Measurements from ENCODE around the gene PCED1A.

Gene PCED1A

DNA sequence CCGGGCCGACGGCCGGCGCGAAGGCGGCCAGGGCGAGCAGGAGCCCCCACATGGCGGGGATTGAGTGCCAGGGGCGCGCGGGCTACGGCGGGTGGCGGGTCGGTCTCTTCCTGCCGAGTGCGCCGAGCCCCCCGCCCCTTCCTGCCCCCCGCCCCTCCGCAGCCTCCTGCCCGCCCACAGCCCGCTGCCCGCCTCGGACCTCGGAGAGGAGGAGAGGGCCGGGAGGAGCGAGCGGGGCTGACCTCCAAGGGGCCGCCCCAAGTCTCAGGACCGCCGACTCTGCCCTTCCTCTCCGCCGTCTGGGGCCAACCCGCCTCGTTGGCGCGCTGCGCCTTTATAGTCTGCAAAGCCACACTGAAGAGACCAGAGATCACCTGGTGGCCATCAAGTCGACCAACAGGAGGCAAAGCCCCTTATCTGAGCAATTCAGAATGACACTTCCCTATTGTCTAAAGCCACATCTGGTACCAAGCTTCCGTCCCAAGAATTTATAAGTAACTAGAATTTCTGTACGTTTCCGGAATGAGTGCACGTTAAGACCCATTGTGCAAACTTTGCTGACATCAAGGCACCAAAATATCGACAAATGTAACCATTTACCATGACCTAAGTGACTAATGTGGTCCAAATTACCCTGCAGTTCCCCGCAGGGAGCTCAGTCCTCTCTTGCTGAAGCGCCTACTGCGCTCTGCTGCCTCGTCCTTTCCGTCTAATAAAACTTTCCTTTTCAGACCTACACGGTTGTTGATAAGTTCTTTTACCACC lies 39.8 kb downstream of the PCED1A start, which contains the start of gene CPXM1:
TSS of gene CPXM1 (minus strand) at position 107 of the 765 bp plus-strand sequence. CDS start at position 52, 55 bp downstream.
- no peak for DNase-seq

DNA sequence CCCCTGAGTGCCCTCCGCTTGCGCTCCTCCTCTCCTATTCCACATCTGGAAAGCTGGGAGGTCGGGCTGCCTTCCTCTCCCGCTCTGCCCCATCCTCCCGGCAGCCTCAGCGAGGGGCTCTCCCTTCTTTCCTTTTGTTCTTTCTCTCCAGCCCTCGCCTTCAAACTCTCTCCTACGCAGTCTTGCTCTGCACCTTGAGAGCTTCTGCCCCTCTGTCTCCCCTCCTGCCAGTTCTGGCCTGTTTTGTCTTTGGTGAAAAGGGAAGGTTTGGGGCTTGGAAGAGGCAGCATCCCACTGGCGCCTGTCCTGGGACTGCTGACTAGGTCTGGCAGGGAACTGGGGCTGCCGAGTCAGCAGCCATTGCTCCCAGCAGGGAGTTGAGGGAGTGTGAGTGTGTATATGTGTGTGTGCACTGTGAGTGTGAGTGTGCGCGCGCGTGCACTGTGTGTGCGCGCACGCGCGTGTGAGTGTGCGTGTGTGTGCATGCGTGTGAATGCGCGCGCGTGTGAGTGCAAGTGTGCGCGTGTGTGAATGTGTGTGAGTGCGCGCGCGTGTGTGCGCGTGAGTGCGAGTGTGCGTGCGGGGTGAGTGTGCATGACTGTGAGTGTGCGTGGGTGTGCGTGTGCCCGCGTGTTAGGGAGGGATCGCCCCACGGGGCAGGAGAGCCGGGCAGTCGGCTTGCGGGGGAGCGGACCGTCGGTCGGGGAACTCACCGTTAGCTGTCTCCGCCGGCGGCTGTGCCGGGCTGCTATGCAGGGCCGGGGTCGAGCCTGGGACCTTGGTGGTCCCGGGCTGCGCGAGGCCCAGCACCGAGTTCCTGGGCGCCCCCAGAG lies 40.6 kb downstream of the PCED1A start:
- DNase-seq, result no peak

DNA sequence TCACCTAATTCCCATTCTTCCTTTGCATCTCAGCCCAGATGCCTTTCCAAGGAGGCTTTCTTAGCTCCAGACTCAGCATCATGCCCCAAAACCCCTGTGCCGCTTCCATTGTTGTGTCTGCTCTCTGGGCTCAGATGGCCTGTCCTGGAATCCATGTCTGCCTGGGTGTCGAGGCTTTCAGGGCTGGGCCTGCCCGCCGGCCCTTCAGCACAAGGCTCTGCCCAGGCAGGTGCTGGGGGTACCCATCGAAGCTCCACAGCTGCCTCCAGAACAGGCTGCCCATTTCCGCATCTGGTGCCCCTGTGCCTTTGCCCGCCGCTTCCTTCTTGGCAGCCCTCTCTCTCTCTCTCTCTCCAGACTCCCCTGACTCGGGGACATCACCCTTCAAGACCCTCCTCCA lies 41.2 kb downstream of the PCED1A start:
- DNase-seq, result no peak

DNA sequence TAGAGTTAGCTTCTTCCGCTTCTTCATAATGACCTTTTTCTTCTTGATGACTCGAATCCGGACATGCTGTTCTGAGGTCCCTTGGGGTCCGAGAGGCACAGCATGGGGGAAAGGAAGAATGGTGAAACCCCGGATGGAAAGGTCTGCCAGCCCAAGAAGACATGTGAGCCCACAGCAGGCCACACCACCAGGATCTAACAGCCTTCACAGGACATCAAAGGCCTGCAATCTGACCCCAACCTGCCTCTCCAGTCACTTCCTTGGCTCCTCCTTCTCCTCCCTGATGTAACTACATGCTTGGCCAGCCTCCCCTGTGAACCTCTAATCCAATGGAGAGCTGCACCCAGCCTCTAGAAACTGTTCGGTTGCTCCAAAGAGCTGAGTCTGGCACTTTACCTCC lies 41.6 kb downstream of the PCED1A start:
- no peak for DNase-seq

DNA sequence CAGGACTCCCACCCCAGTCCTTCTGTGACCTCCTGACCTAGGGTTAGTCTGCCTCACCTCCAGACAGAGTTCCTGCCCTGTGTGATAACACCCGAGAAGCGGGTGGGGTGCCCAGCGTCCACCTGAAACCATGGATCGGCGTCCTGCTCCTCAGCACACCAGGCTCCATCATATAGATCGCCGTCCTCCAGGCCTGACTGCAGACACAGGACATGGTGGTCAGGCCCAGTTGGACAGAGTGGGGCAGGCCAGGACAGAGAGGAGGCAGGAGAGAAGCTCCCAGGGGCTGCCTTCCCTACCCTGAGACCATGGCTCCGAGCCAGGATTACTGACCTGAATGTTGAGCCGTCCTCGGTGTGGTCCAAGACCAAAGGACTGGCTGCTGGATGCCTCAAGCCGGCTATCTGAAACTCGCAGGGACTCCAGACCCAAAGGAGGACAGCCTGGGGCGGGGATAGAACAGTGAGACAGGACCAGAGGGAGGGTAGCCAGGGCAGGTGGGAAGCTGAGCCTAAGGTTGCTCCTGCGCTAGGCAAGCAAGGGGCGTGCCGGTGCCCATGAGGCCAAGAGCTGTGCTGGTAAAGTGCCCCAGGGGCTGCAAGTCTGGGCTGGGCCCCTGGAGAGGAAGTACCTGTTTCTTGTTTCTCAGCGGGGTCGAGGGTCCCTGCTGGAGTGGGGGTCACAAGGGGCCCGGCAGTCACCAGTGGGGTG lies 42.2 kb downstream of the PCED1A start:
- DNase-seq, result no peak

DNA sequence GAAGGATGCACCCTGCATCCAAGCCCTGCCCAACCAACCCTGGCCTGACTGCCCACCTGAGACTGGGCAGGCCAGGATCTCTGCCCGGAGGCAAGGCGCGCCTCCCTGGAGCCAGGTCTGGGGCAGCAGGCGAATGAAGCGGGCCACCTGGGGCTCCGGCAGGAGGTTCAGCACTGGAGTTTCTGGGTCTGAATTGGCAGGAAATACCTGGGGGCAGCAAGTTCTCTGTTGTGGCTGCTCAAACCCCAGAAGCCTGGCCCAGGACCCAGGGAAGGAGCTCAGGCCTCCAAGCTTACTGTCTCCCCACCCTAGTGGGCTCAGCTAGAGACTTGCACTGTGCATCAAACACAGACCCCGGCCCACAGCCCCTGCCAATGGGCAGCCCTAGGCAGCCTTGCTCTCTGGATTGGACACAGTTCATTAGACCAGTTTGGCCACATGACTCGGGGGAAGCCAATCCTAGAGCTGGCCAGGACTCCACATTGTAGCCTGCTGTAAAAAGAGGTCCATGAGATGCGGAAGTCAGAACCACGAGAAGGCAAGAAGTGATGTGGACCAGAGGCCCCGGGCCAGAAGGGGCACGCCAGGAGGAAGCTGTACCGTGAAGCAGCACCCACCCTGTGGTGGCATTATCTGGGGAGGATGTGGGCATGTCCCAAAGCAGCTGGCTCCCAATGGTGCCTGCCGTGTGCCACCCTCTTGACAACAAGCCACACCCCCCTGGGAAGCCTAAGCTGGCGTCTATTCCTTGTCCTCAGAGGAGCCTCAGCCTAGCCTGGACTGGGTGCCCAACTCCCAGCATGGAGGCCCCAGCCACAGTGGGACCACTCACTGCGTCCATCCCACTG lies 43.1 kb downstream of the PCED1A start:
- DNase-seq, result no peak

DNA sequence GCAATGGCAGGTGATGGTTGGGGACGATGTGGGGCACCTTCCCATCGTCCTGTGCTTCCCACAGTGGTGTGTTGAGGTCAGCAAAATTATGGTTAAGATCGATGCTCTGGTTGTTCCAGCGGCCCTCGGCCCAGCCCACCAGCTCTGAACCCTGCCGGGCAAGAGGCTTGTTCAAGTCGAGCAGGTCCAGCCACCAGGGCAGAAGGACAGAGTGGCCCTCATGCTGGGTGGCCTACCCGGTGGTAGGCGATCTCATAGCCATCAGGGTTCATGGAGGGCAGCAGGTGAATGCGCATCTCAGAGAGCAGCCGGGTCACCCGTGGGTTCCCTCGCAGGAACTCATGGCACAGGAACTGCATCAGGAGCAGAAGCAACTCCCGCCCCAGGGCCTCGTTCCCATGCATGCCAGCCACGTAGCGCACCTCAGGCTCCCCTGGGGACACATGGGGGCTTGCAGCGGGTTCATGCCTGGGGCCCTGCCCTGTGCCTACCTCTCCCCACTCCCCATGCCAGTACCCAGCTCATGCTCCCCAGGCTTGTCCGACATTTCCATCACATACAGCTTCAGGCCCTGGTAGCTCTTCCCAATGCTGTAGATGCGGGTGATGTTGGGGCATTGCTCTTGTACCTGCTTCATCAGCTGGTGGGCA lies 44.3 kb downstream of the PCED1A start:
- no peak for DNase-seq

DNA sequence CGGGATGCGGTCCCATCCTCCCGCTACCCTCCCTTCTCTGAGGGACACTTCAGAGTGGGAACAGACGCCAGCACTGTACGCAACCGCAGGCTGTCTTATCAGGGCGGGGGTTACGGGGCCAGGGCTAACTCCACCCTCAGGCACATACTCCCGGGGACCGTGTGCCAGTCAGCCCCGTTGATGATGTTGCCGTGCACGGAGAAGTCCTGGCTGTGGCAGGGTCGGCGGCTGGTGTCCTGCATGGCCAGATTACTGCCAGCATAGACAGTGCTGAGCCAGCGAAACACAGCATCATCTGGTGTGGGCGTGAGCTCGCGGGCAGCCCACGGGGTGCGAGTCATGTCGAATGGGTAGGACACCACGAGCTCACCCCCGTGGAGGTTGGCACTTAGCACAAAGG lies 45.0 kb downstream of the PCED1A start:
- no peak for DNase-seq

DNA sequence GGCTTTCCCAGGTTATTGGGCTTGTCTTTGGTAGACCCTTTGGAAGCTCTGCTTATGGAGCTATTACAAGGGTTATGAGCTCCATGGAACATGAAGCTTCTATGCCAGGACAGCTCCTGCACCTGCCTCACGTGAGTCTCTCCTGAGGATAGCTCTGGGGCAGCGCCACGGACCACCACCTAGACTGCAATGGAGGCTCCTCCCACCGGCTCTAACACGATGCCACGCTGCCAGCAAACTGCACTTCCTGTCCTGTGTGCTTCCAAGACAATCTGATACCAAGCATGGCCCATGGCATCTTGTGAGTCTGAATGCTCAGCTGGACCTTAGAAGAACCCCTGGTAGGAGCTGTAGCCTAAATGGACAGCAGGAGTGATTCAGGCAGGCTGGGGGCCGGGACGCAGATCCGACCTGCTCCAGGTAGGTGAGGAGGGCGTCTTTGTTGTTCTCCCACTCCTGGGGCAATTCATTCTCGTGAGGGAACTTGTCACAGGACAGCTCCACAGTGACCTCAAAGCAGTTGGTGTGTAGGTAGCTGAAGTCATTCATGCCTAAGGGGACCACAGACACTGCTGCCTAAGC lies 45.5 kb downstream of the PCED1A start:
- DNase-seq, result no peak

DNA sequence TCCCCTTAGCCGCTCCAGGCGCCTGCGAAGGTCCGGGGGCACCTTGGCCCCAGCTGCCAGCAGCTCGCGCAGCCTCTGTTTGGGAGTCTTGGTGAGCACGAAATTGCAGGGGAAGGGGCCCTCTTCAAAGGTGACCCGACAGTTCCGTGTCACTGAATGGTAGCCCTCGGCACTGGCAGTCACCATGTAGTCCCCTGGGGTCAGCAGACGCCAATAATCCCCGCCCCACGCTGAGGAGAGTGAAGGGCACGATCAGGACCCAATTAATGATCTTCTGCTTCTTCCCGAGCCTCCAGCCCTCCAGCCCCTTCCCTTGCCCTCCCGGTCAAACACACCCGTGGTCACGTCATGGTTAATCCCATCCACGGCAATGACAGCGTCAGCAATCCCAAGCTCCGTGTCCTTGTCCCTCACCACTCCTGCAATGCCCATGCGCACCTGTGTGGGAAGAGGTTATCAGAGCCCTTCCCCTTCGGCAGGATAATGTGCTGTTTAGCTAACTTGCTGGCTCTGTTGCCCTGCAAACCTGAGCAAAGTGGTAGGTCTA lies 46.2 kb downstream of the PCED1A start:
- DNase-seq, result no peak

DNA sequence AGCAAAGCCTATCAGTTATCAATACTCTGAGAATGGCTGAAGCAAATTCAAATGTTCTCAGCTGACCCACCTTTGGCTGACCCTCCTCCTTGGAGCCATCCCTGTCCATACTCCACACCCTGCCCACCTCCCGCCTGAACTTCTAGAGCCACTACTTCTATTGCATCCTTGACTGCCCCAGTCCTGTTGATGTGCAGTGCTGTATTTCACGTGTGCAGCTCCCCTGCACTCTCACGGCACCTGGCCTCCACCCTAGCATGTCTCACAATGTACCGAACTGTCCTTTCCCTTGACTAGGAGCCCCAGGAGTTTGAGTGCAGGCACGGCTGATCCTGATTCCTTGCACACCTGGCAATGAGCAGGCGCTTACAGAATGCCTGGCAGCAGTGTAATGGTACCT lies 47.0 kb downstream of the PCED1A start:
- no peak for DNase-seq

All from activated effector memory CD4-positive, alpha-beta T cell treated with anti-CD3 and anti-CD28 coated beads, Interleukin-2, amount 50 U/mL, for 16 hours (primary cell).